IPS DF 6.9 (cell line): ENCODE results near the gene TNFAIP2.

Source experiments
- DNase-seq: peaks from one replicate; pipeline ENCODE4 v3.0.0-alpha.2; 2013; ENCODE audit warnings: low read depth, low spot score
- H3K27ac ChIP-seq: one replicate; pipeline ENCODE4 v1.5.1; 2013; ENCODE audit warnings: low read length, control low read depth
- H3K27me3 ChIP-seq: 2 replicates; pipeline ENCODE4 v1.6.1; 2013; ENCODE audit warnings: mild to moderate bottlenecking, low read length; ENCODE audit not compliant: control insufficient read depth, insufficient read depth
- H3K36me3 ChIP-seq: 2 replicates; pipeline ENCODE4 v1.6.1; 2013; ENCODE audit warnings: low read length; ENCODE audit not compliant: control insufficient read depth, insufficient read depth
- H3K4me1 ChIP-seq: 2 replicates; pipeline ENCODE4 v1.6.1; 2013; ENCODE audit warnings: low read length; ENCODE audit not compliant: control insufficient read depth, insufficient read depth
- H3K4me3 ChIP-seq: 2 replicates; pipeline ENCODE4 v1.5.1; 2013; ENCODE audit warnings: mild to moderate bottlenecking, low read length
- H3K9me3 ChIP-seq: 2 replicates; pipeline ENCODE4 v1.6.1; 2013; ENCODE audit warnings: low read length, inconsistent platforms; ENCODE audit not compliant: control insufficient read depth, insufficient read depth
- WGBS: extraction: QIAGEN DNeasy Blood & Tissue Kit; methylation state at CpG from one replicate; pipeline ENCODE4 v1.1.7; 2013; ENCODE audit warnings: mixed read lengths, missing lambda C conversion rate; ENCODE audit not compliant: insufficient read length, insufficient coverage; 5-methylcytosine and 5-hydroxymethylcytosine counted together

The TNFAIP2 gene

DNA sequence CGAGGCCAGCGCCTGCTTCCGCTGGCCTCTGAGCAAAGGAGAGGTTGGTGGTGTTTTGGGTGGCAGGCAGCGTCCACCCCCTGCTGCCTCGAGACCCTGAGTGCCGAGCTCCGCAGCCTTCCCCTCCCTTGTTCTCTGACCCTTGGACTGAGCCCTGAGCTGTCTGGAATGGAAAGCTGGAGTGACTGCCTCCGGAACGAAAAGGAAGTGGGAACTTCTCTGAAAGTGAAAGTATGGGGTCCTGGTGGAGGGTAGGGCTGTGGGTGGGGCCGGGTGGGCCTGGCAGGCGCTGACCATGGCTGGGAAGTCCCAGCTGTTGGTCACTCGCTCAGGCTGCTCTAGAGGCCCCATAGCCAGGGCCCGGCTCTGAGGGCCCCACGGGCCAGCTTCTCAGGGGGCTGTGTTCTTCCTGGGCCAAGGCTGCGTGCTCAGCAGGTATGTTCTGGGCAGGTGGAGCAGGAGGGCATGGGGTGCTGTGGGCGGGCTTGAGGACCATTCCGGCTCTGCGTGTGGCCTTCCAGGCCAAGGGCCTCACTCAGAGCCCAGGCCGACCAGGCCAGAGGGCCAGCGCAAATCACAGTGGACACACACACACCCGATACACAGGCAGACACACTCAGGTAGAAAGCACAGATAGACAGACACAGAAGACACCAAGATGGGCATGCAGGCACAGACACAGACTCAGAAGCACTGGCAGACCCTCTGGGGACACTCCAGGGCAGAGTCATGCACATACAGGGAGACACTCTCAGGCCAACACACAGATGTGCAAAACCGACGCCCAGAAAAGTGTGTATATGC lies 28.7 kb upstream of the TNFAIP2 start, which contains the start of gene EXOC3L4:
Gene EXOC3L4, plus strand, starts transcription at position 320 of the 804 bp plus-strand sequence. CDS start 5,495 bp downstream, outside the sequence.
- Histone ChIP-seq H3K9me3 (no peaks in the 10 kb centered on the region), H3K4me1 (peaks cover 19% of the 10 kb centered on the region), H3K27me3 (no peaks in the 10 kb centered on the region), H3K36me3 (no peaks in the 10 kb centered on the region; the same call in 1 of the 2 replicates), H3K27ac (no peak within 1 kb of the TSS), H3K4me3 (no peak within 1 kb of the TSS)
- DNase-seq = no peak
- no CpG with 5 or more reads among the region's 23 CpGs for WGBS

DNA sequence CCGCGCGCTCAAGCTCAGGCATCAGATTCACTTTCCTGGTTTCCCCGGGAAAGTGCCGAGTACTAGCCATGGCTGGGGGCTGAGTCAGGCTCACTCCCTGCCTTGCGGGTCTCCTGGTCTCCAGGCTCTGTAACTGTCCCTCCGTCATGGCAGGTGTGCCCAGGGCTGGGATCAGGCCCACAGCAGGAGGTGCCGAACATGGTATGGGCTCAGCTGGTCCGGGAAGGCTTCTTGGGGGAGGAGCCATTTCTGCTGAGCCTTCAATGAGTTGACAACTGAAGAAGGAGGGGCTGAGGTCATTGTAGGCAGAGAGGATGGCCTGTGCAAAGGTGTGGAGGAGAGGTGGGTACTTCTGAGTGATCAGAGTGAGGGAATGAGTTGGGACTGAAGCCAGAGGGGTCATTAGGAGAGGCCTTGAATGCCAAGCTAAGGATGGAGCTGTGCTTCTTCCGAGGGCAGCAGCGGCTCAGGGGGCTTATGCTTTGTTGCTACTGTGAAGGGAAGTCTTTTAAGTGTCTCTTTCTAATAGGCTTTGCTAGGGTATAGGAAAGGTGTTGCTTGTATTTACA lies 28.0 kb upstream of the TNFAIP2 start:
- H3K4me3 ChIP-seq = no peak overlapping the region
- H3K27me3 ChIP-seq = no peaks in the 10 kb centered on the region
- no peak for DNase-seq
- H3K4me1 ChIP-seq = peaks cover 19% of the 10 kb centered on the region
- no peaks in the 10 kb centered on the region for H3K9me3 ChIP-seq
- H3K36me3 ChIP-seq = no peaks in the 10 kb centered on the region; the same call in 1 of the 2 replicates
- no CpG with 5 or more reads among the region's 11 CpGs for WGBS
- no peak overlapping the region for H3K27ac ChIP-seq

DNA sequence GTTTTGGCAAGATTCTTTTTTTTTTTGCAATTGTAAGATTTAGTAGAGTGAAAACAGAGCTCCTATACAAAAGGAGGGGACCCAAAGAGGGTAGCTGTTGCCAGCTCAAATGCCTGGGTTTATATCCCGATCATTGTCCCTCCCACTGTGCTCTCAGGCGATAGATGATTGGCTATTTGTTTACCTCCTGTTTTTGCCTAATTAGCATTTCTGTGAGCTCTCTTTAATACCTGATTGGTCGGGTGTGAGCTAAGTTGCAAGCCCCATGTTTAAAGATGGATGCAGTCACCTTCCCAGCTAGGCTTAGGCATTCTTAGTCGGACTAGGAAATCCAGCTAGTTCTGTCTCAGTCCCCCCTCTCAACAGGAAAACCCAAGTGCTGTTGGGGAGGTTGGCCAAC lies 26.9 kb upstream of the TNFAIP2 start:
- no peak overlapping the region for H3K4me3 ChIP-seq
- H3K27ac ChIP-seq = no peak overlapping the region
- DNase-seq = no peak
- no peaks in the 10 kb centered on the region; the same call in 1 of the 2 replicates for H3K27me3 ChIP-seq
- no peaks in the 10 kb centered on the region for H3K9me3 ChIP-seq
- no CpG with 5 or more reads among the region's 4 CpGs for WGBS
- no peaks in the 10 kb centered on the region for H3K36me3 ChIP-seq
- H3K4me1 ChIP-seq = peaks cover 15% of the 10 kb centered on the region

DNA sequence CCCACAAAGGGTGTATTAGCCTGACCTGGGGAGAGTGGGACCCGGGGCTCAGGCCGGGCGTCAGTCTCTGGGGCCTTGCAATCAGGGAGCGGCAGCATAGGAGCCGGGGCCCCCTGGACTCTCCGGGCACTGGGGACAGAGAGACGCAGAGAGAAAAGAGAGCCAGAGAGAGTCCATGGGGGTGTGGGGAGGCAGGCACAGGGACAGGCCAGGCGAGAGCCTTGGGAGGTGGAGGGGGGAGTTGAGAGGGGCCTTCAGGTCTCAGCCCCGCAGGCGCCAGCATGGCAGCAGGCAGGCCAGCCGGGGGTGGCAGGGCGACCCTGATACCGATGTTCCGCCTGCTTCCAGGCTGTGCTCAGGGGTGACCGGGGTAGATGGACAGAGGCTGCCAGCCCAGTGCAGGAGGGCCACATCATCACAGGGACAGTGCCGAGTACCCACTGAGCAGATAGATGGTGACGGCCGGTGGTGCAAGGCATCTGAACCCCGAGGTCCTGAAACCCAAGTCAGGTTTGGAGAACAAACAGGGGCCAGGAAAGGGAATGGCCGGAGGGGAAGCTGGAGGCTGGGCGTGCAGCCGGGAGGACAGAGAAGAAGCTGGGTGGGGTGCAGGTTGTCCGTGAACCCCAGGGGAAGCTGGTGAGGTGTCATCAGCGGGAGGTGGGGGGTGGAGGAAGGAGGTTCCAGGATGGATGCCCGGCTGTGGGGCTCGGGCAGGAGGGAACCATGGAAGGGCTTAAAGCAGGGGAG lies 25.8 kb upstream of the TNFAIP2 start:
- H3K4me1 ChIP-seq = peaks cover 15% of the 10 kb centered on the region
- no peak overlapping the region for H3K27ac ChIP-seq
- H3K36me3 ChIP-seq = no peaks in the 10 kb centered on the region
- no peak for DNase-seq
- H3K4me3 ChIP-seq = no peak overlapping the region
- no peaks in the 10 kb centered on the region for H3K9me3 ChIP-seq
- no CpG with 5 or more reads among the region's 26 CpGs for WGBS
- H3K27me3 ChIP-seq = peaks cover 2% of the 10 kb centered on the region; the same call in 1 of the 2 replicates

DNA sequence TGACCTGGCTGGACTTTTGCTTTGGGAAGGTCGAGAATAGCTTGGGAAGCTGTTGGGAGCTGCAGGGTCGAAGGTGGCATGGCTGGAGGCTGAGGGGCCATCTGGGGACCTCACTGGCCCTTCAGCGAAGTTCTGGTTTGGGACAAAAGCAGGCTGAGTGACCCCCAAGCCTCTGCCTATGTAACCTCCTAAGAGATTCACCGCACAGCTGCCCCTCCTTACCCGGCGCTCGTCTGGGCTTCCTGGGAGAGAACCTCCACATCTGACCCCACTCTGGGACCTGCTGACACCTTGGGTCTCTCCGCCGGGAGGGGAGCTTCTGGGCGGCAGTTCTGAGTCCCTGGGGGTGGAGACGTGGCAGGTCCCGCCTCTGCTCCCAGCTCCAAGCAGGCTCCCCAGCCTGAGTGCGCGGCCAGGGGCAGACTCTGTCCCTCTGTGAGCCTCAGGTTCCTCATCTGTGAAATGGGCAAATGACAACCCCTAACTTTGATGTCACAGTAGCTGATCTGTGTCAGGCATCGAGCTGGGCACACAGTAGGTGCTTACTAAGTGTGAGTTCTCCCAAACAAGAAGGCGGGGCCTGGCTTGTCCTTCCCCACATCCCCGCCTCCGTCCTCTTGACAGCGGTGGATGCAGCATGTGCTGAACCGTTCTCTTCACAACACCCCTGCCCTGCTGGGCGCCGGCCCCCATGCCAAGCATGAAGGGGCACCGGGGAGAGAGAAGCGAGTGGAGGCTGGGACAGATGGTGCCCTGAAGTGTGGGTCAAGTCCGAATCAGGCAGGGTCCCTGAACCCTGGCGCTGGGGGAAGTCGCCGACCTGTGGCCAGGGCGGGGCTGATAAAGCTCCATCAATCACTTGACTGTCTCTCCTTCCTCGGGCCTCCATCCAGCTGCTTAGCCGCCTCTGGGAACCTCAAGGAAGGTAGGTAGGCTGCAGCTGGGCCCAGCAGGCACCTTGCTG lies 25.0 kb upstream of the TNFAIP2 start:
- Histone ChIP-seq H3K27me3 (peaks cover 9% of the 10 kb centered on the region; the same call in 1 of the 2 replicates), H3K36me3 (no peaks in the 10 kb centered on the region), H3K9me3 (no peaks in the 10 kb centered on the region), H3K27ac (no peak overlapping the region), H3K4me1 (peaks cover 15% of the 10 kb centered on the region), H3K4me3 (no peak overlapping the region)
- no peak for DNase-seq
- WGBS = no CpG with 5 or more reads among the region's 31 CpGs

DNA sequence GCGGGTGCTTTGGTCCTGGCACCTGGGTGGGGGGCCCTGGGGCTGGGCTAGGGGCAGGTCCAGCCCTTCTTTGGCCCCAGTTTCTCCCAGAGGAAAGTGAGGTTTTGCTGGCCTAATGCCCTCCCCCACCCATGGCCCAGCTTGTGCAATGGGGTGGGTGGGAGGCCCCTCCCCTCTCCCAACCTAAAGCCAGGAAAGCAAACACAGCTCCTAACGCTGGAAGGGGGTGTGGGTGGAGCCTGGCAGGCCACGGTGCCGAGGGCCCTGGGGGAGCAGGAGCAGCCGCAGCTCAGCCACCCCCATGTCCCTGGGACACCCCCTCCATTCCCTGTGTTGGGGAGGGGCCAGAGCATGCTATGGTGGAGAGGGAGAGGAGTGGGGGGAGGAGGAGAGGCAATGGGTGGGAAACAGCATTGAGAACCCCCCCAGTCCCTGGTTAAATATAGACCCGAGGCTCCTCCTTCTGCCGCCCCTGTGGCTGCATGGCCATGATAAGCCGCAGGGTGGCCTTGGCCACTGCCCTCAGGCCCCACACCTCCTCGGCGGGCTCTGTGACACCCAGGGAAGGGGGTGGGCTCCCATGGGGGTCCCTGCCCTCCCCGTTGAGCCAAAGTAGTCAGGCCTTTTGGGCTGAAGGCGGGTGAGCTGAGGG lies 24.1 kb upstream of the TNFAIP2 start:
- no CpG with 5 or more reads among the region's 12 CpGs for WGBS
- Histone ChIP-seq H3K4me1 (peaks cover 18% of the 10 kb centered on the region), H3K27me3 (peaks cover 17% of the 10 kb centered on the region; the same call in 1 of the 2 replicates), H3K4me3 (no peak overlapping the region), H3K9me3 (no peaks in the 10 kb centered on the region), H3K27ac (no peak overlapping the region), H3K36me3 (no peaks in the 10 kb centered on the region)
- no peak for DNase-seq

DNA sequence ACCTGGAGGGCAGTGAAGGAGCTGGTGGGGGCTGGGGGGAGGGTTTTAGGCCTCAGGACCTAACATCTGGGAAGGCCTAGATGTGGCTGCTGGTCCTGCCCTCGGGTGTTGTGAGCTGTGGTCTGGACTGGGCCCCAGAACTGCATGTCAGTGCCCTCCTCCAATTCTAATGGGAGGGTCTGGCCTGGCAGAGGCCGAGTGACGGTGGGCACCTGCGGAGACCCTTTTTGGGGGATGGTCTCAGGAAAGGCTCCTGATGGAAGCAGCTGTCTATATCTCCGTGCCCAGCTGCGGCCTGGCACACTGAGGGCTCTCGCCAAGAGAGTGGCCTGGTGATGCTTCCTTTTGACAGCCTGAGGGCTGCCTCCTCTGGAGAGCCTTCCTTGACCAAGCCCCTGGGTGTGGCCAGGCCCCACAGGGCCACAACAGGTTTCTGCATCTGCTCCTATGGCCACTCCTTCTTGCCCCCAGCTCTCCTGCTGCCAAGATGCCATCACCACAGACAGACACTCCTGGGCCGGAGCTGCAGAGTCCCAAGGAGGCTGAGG lies 23.5 kb upstream of the TNFAIP2 start:
- Histone ChIP-seq H3K27ac (no peak overlapping the region), H3K36me3 (no peaks in the 10 kb centered on the region), H3K4me3 (no peak overlapping the region), H3K4me1 (peaks cover 20% of the 10 kb centered on the region), H3K9me3 (no peaks in the 10 kb centered on the region), H3K27me3 (peaks cover 23% of the 10 kb centered on the region; the same call in 1 of the 2 replicates)
- no CpG with 5 or more reads among the region's 8 CpGs for WGBS
- no peak for DNase-seq

DNA sequence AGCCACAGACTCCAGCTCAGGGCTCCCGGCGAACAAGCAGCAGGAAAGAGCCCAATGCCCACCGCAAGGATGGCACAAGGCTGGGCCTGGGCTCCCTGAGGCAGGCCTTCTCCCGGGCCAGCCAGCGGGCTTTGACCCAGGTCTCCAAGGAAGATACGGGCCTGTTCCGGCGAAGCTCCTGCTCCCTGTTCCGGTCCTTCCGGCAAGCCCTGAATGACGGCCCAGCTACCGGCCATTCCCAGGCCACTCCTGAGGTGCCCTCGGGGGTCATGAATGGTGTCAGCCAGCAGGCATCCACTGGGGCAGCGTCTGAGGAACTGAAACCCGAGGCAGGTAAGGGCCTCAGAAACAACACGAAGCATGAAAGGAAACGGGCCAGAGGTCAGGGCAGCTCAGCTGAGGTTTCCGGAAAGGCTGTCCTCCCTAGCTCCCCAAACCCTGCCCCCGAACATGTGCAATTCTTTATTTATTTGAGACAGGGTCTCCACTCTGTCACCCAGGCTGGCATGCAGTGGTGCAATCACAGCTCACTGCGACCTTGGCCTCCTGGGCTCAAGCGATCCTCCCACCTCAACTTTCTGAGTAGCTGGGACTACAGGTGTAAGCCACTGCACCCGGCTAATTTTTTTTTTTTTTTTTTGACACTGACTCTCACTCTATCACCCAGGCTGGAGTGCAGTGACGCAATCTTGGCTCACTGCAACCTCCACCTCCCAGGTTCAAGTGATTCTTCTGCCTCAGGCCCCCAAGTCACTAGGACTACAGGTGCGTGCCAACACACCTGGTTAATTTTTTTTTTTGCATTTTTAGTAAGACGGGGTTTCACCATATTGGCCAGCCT lies 22.8 kb upstream of the TNFAIP2 start:
- no peak for DNase-seq
- Histone ChIP-seq H3K4me1 (peaks cover 22% of the 10 kb centered on the region), H3K4me3 (no peak overlapping the region), H3K27me3 (peaks cover 23% of the 10 kb centered on the region; the same call in 1 of the 2 replicates), H3K27ac (no peak overlapping the region), H3K36me3 (no peaks in the 10 kb centered on the region), H3K9me3 (no peaks in the 10 kb centered on the region)
- WGBS = no CpG with 5 or more reads among the region's 25 CpGs
